Measurements from ENCODE around the gene CFAP53.

DNA sequence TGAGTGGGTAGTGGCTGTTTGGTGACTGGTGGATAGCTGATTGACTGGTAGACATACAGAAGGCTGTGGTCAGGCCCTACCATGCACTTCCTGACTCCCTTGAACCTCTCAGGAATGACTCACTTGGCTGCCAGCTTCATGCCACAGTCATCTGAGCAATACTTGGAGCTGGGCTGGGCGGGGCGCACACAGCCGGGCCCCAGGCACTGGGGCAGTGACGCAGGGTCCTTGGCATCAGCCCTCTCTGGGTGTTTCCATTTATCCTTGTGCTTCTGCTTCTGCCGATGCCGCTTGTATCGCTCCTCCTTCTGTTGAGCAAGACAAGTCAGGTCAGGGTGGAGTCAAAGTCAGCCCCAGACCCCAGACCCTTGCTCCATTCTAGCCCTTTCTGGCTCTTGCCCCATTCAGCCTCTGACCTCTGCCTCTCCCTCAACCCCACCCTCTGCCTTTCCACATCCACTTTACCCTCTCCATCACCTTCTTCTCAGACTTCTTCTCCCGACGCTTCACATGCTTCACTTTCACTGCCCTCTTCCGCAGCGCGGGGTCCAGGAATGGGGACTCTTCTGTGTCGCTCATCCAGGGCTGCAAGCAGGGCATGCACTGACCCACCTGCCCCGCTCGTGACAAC, 18.1 kb upstream of the CFAP53 start:
- no peak for TF ChIP-seq CTCF (conservative IDR thresholded peaks at IDR 0.05; ENCODE audit: low read depth, low read length)
- TF ChIP-seq EZH2 (IDR thresholded peaks at IDR 0.05; ENCODE audit: borderline replicate concordance, low read depth, low read length, poor library complexity, severe bottlenecking), result no peak
